Measurements from ENCODE around the gene RHBDF1. TPM values are rescaled to one million over a fixed set of nuclear protein-coding genes. Genes with fewer than 3 reads are reported as not detected.

The RHBDF1 gene
- total RNA-seq, 2 donors from 2014 or later, result 55.4 to 79.5 TPM

GRCh38 chr16:88613-89012 lies 16.2 kb upstream of the RHBDF1 start:
- 96% methylated on average over 14 of the region's 14 CpGs for WGBS

DNA sequence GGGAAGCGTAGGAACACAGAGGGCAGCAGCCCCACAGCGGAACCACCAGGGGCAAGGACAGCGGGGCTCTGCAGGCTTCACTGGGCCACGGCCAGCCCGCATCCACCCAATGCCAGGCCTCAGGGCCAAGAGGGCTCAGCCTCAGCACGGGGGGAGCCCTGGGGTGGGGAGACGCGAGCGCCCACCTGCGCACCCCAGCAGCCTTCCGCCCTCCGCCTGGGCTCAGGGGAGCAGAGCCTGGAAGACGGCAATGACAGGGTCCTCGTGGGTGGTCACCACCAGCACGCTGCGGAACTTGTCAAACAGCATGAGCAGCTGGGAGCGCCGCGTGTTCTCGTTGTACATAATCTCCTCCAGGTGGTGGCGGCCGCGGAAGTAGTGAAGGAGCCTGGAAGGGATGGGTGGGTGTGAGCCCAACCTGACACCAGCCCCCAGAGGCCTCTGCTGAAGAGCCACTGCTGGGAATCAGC lies 14.1 kb upstream of the RHBDF1 start:
- intact Hi-C loops (cut with DNase I), result no loop called here
- peaks cover 0 to 8% of the 10 kb centered on the region in 2 donors for H3K36me3 ChIP-seq
- H3K27me3 ChIP-seq (replicated peaks; ENCODE audit: insufficient read depth), result no peaks in the 10 kb centered on the region
- no peaks in the 10 kb centered on the region for H3K9me3 ChIP-seq
- peaks cover 1% of the 10 kb centered on the region for H3K4me1 ChIP-seq (replicated peaks)
- no peak overlapping the region for H3K27ac ChIP-seq
- DNase-seq (ENCODE audit: low spot score), result no peak
- WGBS, result 73% methylated on average over 23 of the region's 23 CpGs
- TF ChIP-seq, protein P1, sequence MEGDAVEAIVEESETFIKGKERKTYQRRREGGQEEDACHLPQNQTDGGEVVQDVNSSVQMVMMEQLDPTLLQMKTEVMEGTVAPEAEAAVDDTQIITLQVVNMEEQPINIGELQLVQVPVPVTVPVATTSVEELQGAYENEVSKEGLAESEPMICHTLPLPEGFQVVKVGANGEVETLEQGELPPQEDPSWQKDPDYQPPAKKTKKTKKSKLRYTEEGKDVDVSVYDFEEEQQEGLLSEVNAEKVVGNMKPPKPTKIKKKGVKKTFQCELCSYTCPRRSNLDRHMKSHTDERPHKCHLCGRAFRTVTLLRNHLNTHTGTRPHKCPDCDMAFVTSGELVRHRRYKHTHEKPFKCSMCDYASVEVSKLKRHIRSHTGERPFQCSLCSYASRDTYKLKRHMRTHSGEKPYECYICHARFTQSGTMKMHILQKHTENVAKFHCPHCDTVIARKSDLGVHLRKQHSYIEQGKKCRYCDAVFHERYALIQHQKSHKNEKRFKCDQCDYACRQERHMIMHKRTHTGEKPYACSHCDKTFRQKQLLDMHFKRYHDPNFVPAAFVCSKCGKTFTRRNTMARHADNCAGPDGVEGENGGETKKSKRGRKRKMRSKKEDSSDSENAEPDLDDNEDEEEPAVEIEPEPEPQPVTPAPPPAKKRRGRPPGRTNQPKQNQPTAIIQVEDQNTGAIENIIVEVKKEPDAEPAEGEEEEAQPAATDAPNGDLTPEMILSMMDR (IDR thresholded peaks at IDR 0.05), result no peak
- TF ChIP-seq POLR2AphosphoS5 (IDR thresholded peaks at IDR 0.05) (no peak), POLR2A (IDR thresholded peaks at IDR 0.05) (no peak)
- no peak overlapping the region for H3K4me3 ChIP-seq

More at GRCh38 chr16:88613-89012, 16.2 kb upstream of the RHBDF1 start:
- H3K4me3 ChIP-seq, result no peak overlapping the region
- H3K9me3 ChIP-seq, result no peaks in the 10 kb centered on the region
- H3K4me1 ChIP-seq (replicated peaks), result peaks cover 8% of the 10 kb centered on the region
- intact Hi-C loops (cut with DNase I), result no loop called here
- peaks cover 0 to 8% of the 10 kb centered on the region in 2 donors for H3K36me3 ChIP-seq
- no peak overlapping the region for H3K27ac ChIP-seq
- DNase-seq (ENCODE audit: low spot score), result no peak
- no peaks in the 10 kb centered on the region for H3K27me3 ChIP-seq (replicated peaks; ENCODE audit: insufficient read depth)
- TF ChIP-seq POLR2A (IDR thresholded peaks at IDR 0.05) (no peak), POLR2AphosphoS5 (IDR thresholded peaks at IDR 0.05) (no peak)
- TF ChIP-seq, protein P1 (IDR thresholded peaks at IDR 0.05), result no peak

DNA sequence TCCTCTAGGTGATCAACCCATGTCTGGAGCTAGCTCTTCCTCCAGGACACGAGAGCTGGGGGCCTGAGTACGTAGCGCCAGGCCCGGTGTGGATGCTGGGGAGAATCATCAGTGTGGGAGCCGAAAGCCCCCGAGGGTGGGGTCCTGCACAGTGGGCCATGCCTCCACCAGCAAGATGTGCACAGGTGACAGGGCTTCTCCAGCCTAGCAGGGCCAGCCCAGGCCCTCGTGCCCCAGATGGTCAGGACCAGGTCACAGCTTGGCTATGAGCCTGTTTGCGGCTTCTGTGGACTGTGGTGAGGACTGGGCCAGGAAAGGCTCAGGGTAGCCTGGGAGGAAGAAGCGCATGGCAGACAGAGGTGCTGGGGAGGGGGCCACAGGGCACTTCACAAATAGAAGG lies 13.4 kb upstream of the RHBDF1 start:
- peaks cover 0 to 8% of the 10 kb centered on the region in 2 donors for H3K36me3 ChIP-seq

DNA sequence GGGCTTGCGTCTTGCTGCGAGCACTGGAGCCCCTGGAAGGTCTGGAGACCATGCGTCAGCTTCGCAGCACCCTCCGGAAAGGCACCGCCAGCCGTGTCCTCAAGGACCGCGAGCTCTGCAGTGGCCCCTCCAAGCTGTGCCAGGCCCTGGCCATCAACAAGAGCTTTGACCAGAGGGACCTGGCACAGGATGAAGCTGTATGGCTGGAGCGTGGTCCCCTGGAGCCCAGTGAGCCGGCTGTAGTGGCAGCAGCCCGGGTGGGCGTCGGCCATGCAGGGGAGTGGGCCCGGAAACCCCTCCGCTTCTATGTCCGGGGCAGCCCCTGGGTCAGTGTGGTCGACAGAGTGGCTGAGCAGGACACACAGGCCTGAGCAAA lies 13.0 kb upstream of the RHBDF1 start:
- no peaks in the 10 kb centered on the region for H3K4me1 ChIP-seq (replicated peaks)
- intact Hi-C loops (cut with DNase I), result no loop called here
- no peaks in the 10 kb centered on the region for H3K9me3 ChIP-seq
- no peak overlapping the region for H3K27ac ChIP-seq
- H3K4me3 ChIP-seq, result no peak overlapping the region
- peaks cover 0 to 8% of the 10 kb centered on the region in 2 donors for H3K36me3 ChIP-seq
- 76% methylated on average over 18 of the region's 18 CpGs for WGBS
- DNase-seq (ENCODE audit: low spot score), result no peak
- no peak for TF ChIP-seq POLR2A (IDR thresholded peaks at IDR 0.05)
- no peaks in the 10 kb centered on the region for H3K27me3 ChIP-seq (replicated peaks; ENCODE audit: insufficient read depth)

More for the DNA sequence above, 13.4 kb upstream of the RHBDF1 start:
- H3K9me3 ChIP-seq, result no peaks in the 10 kb centered on the region
- TF ChIP-seq, protein P1 (IDR thresholded peaks at IDR 0.05), result no peak
- TF ChIP-seq POLR2A (IDR thresholded peaks at IDR 0.05) (no peak), POLR2AphosphoS5 (IDR thresholded peaks at IDR 0.05) (no peak)
- H3K27ac ChIP-seq, result no peak overlapping the region
- H3K4me3 ChIP-seq, result no peak overlapping the region
- 75% methylated on average over 9 of the region's 9 CpGs for WGBS
- no peak for DNase-seq (ENCODE audit: low spot score)
- H3K27me3 ChIP-seq (replicated peaks; ENCODE audit: insufficient read depth), result no peaks in the 10 kb centered on the region
- H3K4me1 ChIP-seq (replicated peaks), result no peaks in the 10 kb centered on the region
- intact Hi-C loops (cut with DNase I), result no loop called here

GRCh38 chr16:84718-85406 lies 12.4 kb upstream of the RHBDF1 start:
- Histone ChIP-seq H3K9me3 (no peaks in the 10 kb centered on the region), H3K36me3 (peaks cover 0 to 7% of the 10 kb centered on the region in 2 donors), H3K27ac (no peak overlapping the region), H3K4me1 (replicated peaks) (no peaks in the 10 kb centered on the region), H3K27me3 (replicated peaks; ENCODE audit: insufficient read depth) (no peaks in the 10 kb centered on the region), H3K4me3 (no peak overlapping the region)
- no peak for DNase-seq (ENCODE audit: low spot score)
- 50% methylated on average over 7 of the region's 7 CpGs for WGBS
- TF ChIP-seq, protein P1 (IDR thresholded peaks at IDR 0.05), result no peak
- peak; percentile 18 for TF ChIP-seq POLR2AphosphoS5 (IDR thresholded peaks at IDR 0.05)
- intact Hi-C loops (cut with DNase I), result no loop called here

Measured in prostate gland (tissue), 2 donors.